ENCODE data around the gene TGM1.

TGM1 gene

DNA sequence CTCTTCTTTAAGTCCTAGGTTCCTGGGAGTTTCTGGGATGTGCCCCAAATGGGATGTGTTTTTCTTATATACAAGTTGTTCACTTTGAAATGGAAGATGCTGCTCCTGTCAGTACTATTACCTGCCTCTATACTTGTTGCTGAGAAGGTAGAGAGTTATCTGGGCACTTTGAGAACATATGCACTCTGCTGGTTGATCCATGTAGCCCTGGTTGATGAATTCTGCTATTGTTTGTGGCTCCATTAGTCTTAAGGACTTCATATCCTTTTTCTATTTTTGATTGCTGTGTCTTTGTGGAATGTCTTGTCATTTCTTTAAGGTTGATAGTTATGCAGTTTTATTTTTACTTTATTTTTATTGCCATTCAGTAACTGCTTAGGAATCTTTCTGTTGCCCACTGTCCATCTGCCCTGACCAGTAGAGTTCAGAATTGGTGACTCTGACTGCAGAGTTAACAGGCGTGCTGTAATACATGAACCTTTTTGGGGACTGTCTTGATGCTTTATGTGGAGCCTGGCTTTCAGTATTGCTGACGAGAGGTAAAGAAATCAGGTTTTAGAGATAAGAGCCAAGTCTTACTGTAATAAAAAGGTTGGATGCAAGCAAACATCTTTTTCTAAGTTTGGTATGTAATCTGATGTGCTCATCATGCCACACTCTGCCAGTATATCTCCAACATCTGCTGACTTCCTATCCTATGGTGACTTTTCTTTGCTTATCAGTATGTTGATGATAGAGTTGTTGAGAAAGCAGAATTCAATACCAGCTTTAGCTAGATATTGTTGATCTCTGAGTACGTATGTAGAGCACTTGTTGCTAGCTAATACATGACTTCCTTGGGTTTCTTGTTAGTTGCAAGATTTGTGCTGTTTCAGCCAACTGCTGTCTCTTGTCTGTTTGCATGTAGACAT lies 28.6 kb downstream of the TGM1 start:
- Histone ChIP-seq H3K27me3 (ENCODE audit: control insufficient read depth in 3 of 3, insufficient read depth in 3 of 3, low read depth in 1 of 3, low read length in 3 of 3) (no peaks in the 10 kb centered on the region), H3K4me2 (ENCODE audit: insufficient read depth, low read length, poor library complexity, severe bottlenecking) (no peak overlapping the region), H2AFZ (ENCODE audit: low read length) (no peak overlapping the region), H2BK5ac (ENCODE audit: low read length) (no peak overlapping the region), H3K36me3 (replicated peaks in 1 of 2; ENCODE audit: control insufficient read depth in 2 of 2, insufficient read depth in 2 of 2, low read length in 2 of 2) (peaks cover 25 to 59% of the 10 kb centered on the region in 2 donors), H3K9ac (ENCODE audit: low read depth, low read length, poor library complexity) (no peak overlapping the region), H2BK12ac (ENCODE audit: low read length) (no peak overlapping the region), H2BK15ac (ENCODE audit: low read length) (no peak overlapping the region), H3K14ac (ENCODE audit: low read length) (no peak overlapping the region), H3K79me1 (ENCODE audit: low read depth, low read length) (peaks cover 5% of the 10 kb centered on the region), H3K4ac (ENCODE audit: low read length) (no peak overlapping the region), H4K91ac (ENCODE audit: low read depth, low read length, poor library complexity) (no peak overlapping the region), H3K4me1 (ENCODE audit: control insufficient read depth in 2 of 2, insufficient read depth in 1 of 2, low read depth in 1 of 2, low read length in 2 of 2) (peaks cover 9 to 11% of the 10 kb centered on the region in 2 donors), H3K4me3 (ENCODE audit: low read length in 2 of 2) (no peak overlapping the region), H3K27ac (replicated peaks; ENCODE audit: low read length) (no peak overlapping the region), H2AK5ac (ENCODE audit: low read depth, low read length) (no peak overlapping the region), H3K23ac (ENCODE audit: low read depth, low read length, poor library complexity) (no peak overlapping the region), H3K18ac (ENCODE audit: low read length) (no peak overlapping the region), H2BK120ac (ENCODE audit: low read depth, low read length) (no peak overlapping the region), H4K8ac (ENCODE audit: low read depth, low read length) (no peak overlapping the region), H3K9me3 (replicated peaks in 1 of 2; ENCODE audit: control insufficient read depth in 2 of 2, insufficient read depth in 1 of 2, low read depth in 1 of 2, low read length in 2 of 2) (no peaks in the 10 kb centered on the region)
- DNase-seq (ENCODE audit: low spot score), result no peak
- no CpG with 5 or more reads among the region's 3 CpGs for WGBS, 2 donors (ENCODE audit: extremely low coverage in 2 of 2, insufficient read length in 2 of 2, insufficient replicate concordance in 1 of 2)

DNA sequence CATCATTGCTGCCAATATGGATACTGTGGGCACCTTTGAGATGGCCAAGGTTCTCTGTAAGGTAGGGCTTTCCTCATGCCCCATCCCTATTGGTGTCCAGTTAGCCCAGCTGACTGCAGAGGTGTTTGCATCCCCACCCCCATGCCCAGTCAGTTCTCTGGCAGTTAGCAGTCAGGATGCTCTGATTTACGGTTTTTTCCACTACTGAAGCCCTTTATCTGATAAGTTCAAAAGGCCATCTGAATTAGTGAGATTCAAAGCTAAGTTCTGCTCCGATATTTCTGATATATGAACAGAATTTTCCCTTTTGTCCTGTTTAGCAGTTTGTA lies 29.5 kb downstream of the TGM1 start:
- H2BK12ac ChIP-seq (ENCODE audit: low read length), result no peak overlapping the region
- no peak overlapping the region for H3K18ac ChIP-seq (ENCODE audit: low read length)
- H3K36me3 ChIP-seq (replicated peaks in 1 of 2; ENCODE audit: control insufficient read depth in 2 of 2, insufficient read depth in 2 of 2, low read length in 2 of 2), result peaks cover 19 to 51% of the 10 kb centered on the region in 2 donors
- H3K9me3 ChIP-seq (replicated peaks in 1 of 2; ENCODE audit: control insufficient read depth in 2 of 2, insufficient read depth in 1 of 2, low read depth in 1 of 2, low read length in 2 of 2), result no peaks in the 10 kb centered on the region
- H4K8ac ChIP-seq (ENCODE audit: low read depth, low read length), result no peak overlapping the region
- no peak overlapping the region for H2AK5ac ChIP-seq (ENCODE audit: low read depth, low read length)
- H3K4ac ChIP-seq (ENCODE audit: low read length), result no peak overlapping the region
- H3K4me1 ChIP-seq (ENCODE audit: control insufficient read depth in 2 of 2, insufficient read depth in 1 of 2, low read depth in 1 of 2, low read length in 2 of 2), result peaks cover 9 to 11% of the 10 kb centered on the region in 2 donors
- H3K27ac ChIP-seq (replicated peaks; ENCODE audit: low read length), result no peak overlapping the region
- H3K4me3 ChIP-seq (ENCODE audit: low read length in 2 of 2), result peak overlapping the region in 1 of 2 donors; percentile 86
- DNase-seq (ENCODE audit: low spot score), result no peak
- no CpG with 5 or more reads among the region's 2 CpGs for WGBS, 2 donors (ENCODE audit: extremely low coverage in 2 of 2, insufficient read length in 2 of 2, insufficient replicate concordance in 1 of 2)
- no peak overlapping the region for H2AFZ ChIP-seq (ENCODE audit: low read length)
- no peak overlapping the region for H3K14ac ChIP-seq (ENCODE audit: low read length)
- no peak overlapping the region for H2BK15ac ChIP-seq (ENCODE audit: low read length)
- no peak overlapping the region for H2BK5ac ChIP-seq (ENCODE audit: low read length)
- no peak overlapping the region for H4K91ac ChIP-seq (ENCODE audit: low read depth, low read length, poor library complexity)
- H3K23ac ChIP-seq (ENCODE audit: low read depth, low read length, poor library complexity), result no peak overlapping the region
- no peak overlapping the region for H2BK120ac ChIP-seq (ENCODE audit: low read depth, low read length)
- no peaks in the 10 kb centered on the region for H3K27me3 ChIP-seq (ENCODE audit: control insufficient read depth in 3 of 3, insufficient read depth in 3 of 3, low read depth in 1 of 3, low read length in 3 of 3)
- H3K4me2 ChIP-seq (ENCODE audit: insufficient read depth, low read length, poor library complexity, severe bottlenecking), result no peak overlapping the region
- H3K79me1 ChIP-seq (ENCODE audit: low read depth, low read length), result peaks cover 5% of the 10 kb centered on the region
- H3K9ac ChIP-seq (ENCODE audit: low read depth, low read length, poor library complexity), result no peak overlapping the region

DNA sequence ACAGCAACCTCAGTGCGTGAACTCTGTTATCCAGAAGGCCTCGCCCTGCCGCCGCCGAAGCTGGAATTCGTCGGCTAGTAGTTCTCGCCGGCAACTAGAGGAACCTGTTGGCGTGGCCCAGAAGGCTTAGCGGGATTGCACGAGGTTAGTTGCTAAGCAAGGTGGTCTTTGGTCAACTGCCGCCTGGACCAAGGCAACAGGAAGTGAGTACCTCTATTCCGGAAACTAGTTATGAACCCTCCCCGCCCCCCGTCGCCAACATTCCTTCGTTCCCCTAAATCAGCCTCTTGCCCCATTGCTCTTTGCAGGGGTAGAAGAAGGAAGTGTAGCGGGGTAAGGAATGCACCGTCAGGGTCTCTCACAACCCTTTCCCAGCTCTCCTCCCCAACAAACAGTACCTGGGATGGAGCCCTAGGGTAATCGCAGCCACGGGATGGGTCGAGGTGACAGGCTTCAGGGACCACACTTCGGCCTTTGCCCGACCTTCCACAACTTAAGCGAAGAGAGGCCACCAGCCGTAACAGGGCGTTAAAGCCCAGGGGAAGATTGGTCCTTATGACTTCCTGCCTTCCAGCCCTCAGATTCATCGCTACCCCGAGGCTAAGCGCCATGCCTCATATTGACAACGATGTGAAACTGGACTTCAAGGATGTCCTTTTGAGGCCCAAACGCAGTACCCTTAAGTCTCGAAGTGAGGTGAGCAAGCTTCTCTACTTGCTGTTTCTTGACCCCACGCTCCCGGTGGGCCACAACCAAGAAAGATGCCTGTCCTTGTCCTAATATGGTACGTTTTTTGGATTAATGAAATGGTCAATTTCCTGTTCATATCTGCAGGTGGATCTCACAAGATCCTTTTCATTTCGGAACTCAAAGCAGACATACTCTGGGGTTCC lies 30.1 kb downstream of the TGM1 start, which contains the start of gene GMPR2:
GMPR2 (plus strand) TSS at position 285 of the 893 bp plus-strand sequence; CDS start at position 610, 325 bp downstream.
- peak within 1 kb of the TSS; percentile 92 for H3K9ac ChIP-seq (ENCODE audit: low read depth, low read length, poor library complexity)
- no peak for DNase-seq (ENCODE audit: low spot score)
- no peak within 1 kb of the TSS for H4K91ac ChIP-seq (ENCODE audit: low read depth, low read length, poor library complexity)

More for the DNA sequence above, 30.1 kb downstream of the TGM1 start, which contains the start of gene GMPR2:
- H2BK120ac ChIP-seq (ENCODE audit: low read depth, low read length), result no peak within 1 kb of the TSS
- peak within 1 kb of the TSS; percentile 99 for H2AFZ ChIP-seq (ENCODE audit: low read length)
- H3K4ac ChIP-seq (ENCODE audit: low read length), result no peak within 1 kb of the TSS
- peak within 1 kb of the TSS; percentile 8 for H3K23ac ChIP-seq (ENCODE audit: low read depth, low read length, poor library complexity)
- H2AK5ac ChIP-seq (ENCODE audit: low read depth, low read length), result peak within 1 kb of the TSS; percentile 12
- no peaks in the 10 kb centered on the region for H3K9me3 ChIP-seq (replicated peaks in 1 of 2; ENCODE audit: control insufficient read depth in 2 of 2, insufficient read depth in 1 of 2, low read depth in 1 of 2, low read length in 2 of 2)
- peak within 1 kb of the TSS; percentile 87 for H3K14ac ChIP-seq (ENCODE audit: low read length)
- no peak within 1 kb of the TSS for H2BK12ac ChIP-seq (ENCODE audit: low read length)
- WGBS, 2 donors (ENCODE audit: extremely low coverage in 2 of 2, insufficient read length in 2 of 2, insufficient replicate concordance in 1 of 2), result no CpG with 5 or more reads among the region's 38 CpGs
- peak within 1 kb of the TSS; percentile 94 for H3K27ac ChIP-seq (replicated peaks; ENCODE audit: low read length)
- H3K4me1 ChIP-seq (ENCODE audit: control insufficient read depth in 2 of 2, insufficient read depth in 1 of 2, low read depth in 1 of 2, low read length in 2 of 2), result peaks cover 9 to 11% of the 10 kb centered on the region in 2 donors
- no peak within 1 kb of the TSS for H4K8ac ChIP-seq (ENCODE audit: low read depth, low read length)
- peaks cover 5% of the 10 kb centered on the region for H3K79me1 ChIP-seq (ENCODE audit: low read depth, low read length)
- H2BK15ac ChIP-seq (ENCODE audit: low read length), result peak within 1 kb of the TSS; percentile 35
- peak within 1 kb of the TSS; percentile 86 to 87 for H3K4me3 ChIP-seq (ENCODE audit: low read length in 2 of 2)
- no peaks in the 10 kb centered on the region for H3K27me3 ChIP-seq (ENCODE audit: control insufficient read depth in 3 of 3, insufficient read depth in 3 of 3, low read depth in 1 of 3, low read length in 3 of 3)
- peak within 1 kb of the TSS; percentile 90 for H3K4me2 ChIP-seq (ENCODE audit: insufficient read depth, low read length, poor library complexity, severe bottlenecking)
- H3K18ac ChIP-seq (ENCODE audit: low read length), result peak within 1 kb of the TSS; percentile 99
- peaks cover 16 to 50% of the 10 kb centered on the region in 2 donors for H3K36me3 ChIP-seq (replicated peaks in 1 of 2; ENCODE audit: control insufficient read depth in 2 of 2, insufficient read depth in 2 of 2, low read length in 2 of 2)
- peak within 1 kb of the TSS; percentile 14 for H2BK5ac ChIP-seq (ENCODE audit: low read length)
